Activated T-cell treated with anti-CD3 and anti-CD28 coated beads for 48 hours (primary cell): ENCODE data around the gene KCTD15.

Experiments
- DNase-seq: peaks from one replicate; pipeline ENCODE4 v3.0.0-alpha.2; 2020; ENCODE audit warnings: low read depth

KCTD15 gene

DNA sequence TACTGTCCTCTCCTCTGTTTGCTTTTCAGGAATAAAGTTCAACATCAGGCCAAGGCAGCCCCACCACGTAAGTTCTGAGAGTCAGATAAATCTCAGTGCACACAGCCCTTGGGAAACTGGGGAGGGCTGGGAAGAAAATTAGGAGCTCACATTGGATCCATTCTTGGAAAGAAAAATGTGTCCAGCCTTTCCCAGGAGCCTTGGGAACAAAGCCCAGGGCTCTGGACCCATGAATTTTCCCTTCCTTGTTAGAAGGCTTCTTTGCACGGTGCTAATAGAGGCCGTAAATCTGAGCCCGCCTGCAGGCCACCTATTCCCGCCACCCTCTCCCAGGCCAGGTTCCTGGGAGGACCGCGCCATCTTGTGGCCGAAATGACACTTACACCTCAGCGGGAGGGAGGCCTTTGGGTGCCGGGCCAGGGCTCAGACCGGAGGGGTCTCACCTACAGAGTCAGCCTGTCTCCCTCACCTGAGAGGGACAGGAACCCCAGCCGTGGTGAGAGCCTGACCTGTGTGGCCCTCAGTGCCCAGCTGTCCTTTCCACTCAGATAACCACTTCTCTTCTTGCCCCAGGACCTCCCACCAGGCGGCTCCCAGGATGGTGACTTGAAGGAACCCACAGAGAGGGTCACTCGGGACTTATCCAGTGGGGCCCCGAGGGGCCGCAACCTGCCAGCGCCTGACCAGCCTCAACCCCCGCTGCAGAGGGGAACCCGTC, 25.1 kb upstream of the KCTD15 start:
- peak; percentile 65 for DNase-seq

DNA sequence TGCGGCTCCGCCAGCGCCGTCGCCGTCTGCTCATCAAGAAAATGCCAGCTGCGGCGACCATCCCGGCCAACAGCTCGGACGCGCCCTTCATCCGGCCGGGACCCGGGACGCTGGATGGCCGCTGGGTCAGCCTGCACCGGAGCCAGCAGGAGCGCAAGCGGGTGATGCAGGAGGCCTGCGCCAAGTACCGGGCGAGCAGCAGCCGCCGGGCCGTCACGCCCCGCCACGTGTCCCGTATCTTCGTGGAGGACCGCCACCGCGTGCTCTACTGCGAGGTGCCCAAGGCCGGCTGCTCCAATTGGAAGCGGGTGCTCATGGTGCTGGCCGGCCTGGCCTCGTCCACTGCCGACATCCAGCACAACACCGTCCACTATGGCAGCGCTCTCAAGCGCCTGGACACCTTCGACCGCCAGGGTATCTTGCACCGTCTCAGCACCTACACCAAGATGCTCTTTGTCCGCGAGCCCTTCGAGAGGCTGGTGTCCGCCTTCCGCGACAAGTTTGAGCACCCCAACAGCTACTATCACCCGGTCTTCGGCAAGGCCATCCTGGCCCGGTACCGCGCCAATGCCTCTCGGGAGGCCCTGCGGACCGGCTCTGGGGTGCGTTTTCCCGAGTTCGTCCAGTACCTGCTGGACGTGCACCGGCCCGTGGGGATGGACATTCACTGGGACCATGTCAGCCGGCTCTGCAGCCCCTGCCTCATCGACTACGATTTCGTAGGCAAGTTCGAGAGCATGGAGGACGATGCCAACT, 24.4 kb upstream of the KCTD15 start:
- no peak for DNase-seq

DNA sequence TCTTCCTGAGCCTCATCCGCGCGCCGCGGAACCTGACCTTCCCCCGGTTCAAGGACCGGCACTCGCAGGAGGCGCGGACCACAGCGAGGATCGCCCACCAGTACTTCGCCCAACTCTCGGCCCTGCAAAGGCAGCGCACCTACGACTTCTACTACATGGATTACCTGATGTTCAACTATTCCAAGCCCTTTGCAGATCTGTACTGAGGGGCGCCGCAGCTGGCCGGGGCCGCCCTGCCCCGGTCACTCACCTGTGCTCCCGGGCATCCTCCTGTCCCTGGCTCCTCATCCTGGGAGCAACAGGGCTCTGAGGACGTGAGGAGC, 23.9 kb upstream of the KCTD15 start:
- no peak for DNase-seq

DNA sequence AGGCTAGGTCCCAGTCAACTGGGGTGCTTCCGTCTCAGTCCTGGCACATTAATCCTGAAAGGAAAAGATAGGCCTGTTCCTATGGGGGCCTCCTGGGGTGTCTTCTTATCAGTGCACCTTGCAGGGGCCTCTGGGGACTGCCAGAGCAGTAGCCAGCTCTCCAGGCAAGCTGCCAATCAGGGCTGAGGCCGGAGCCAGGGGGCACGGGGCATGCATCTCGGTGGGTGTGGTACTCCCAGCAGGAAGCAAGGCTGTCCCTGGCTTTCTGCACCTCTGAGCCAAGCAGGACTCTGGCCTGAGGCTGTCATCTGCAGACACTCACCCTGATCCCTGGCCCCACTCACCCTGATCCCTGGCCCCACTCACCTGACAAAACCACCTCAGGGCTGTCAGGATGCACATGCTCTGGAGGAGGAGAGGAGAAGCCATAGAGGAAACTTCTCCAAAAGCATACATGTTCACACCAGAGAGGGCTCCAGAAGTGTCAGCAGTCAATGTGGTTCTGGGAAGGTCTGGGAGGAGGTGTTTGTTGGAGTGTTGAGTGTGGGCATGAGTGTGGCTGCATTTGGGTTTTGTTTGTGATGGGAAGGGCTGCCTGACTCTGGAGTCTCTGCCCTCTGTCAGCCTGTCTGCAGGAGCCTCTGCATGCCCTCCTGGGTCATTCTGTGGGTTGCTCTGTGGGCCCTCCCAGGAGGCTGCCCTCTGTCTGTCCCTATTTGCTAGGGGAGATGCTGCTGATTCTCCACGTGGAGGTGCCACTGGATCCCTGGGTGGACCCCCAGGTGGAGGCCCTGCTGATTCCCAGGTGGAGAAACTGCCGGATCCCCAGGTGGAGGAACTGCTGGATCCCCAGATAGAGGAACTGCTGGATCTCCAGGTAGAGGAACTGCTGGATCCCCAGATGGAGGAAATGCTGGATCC, 22.7 kb upstream of the KCTD15 start:
- no peak for DNase-seq

DNA sequence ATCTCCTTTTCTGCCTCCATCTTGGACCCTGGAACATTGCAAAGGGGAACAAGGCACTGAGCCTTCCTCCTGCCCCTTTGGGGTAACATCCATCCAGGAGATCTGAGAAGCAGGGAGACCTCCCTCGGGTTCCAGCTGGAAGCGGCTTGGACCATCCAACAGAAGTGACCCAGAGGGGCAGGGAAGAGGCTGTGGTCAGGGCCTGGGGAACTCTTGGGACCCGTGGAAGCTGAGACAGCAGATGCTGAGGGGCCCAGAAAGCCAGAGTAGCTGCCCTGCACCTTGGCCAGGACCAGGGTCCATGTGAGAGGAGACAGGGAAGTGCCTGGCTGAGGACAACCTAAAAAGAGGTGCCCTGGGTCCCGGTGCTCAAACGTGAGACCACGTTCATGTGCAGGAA, 21.9 kb upstream of the KCTD15 start:
- DNase-seq = no peak

DNA sequence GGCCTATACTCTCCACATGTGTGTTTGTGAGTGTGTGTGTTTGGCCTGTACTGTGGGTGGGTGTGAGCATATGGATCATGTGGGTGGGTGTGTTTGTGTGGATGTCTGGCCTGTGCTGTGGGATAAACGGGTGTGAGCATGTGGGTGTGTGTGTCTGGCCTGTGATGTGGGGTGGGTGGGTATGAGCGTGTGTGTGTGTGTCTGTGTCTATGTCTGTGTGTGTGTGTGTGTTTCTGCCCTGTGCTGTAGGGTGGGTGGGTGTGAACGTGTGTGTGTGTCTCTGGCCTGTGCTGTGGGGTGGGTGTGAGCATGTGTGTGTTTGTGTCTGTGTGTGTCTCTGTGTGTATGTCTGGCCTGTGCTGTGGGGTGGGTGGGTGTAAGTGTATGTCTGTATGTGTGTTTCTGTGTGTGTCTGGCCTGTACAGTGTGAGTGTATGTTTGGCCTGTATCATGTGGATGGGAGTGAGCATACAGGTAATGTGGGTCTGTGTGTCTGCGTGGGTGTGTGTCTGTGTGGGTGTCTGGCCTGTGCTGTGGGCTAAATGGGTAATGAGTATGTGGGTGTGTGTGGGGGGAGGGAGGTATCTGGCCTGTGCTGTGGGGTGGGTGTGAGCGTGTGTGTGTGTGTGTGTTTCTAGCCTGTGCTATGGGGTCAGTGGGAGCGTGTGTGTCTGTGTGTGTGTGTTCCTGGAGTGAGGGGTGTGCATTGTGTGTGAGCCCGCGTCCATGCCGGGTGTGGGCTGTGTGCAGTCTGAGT, 20.8 kb upstream of the KCTD15 start:
- DNase-seq = no peak

DNA sequence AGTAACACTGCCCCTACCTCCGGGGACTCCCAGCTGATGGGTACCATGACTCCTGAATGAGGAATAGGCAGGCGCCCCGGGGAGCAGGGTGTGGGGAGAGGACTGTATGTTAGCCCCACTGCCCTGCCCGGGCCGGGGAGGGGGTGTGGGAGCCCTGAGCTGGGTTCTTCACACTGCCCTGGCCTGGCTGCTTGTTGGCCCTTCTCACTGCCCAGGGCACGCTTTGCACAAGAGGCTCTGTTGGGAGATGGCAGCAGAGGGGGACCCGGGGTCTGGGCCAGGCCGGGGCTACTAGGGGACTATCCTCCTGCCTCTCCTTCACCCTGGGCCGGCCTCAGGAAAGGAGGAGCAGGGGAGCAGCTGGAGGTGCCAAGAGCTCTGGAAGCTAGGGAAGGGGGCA, 19.3 kb upstream of the KCTD15 start:
- DNase-seq = no peak

DNA sequence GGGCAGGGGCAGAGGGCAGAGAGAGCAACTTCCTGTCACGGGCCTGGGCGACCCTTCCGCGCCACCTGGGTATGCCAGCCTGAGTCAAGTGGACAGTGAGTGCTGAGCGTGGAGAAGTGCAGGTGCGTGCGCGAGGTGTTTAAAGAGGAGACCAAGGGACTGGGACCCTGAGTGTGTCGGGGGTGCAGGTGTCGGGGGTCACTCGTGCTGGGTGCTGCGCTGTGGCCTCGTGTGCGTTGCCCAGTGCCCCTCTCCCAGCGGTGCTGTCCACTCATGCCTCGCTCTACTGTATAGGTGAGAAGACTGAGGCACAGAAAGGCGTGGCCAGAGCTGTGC, 18.9 kb upstream of the KCTD15 start:
- DNase-seq = no peak

DNA sequence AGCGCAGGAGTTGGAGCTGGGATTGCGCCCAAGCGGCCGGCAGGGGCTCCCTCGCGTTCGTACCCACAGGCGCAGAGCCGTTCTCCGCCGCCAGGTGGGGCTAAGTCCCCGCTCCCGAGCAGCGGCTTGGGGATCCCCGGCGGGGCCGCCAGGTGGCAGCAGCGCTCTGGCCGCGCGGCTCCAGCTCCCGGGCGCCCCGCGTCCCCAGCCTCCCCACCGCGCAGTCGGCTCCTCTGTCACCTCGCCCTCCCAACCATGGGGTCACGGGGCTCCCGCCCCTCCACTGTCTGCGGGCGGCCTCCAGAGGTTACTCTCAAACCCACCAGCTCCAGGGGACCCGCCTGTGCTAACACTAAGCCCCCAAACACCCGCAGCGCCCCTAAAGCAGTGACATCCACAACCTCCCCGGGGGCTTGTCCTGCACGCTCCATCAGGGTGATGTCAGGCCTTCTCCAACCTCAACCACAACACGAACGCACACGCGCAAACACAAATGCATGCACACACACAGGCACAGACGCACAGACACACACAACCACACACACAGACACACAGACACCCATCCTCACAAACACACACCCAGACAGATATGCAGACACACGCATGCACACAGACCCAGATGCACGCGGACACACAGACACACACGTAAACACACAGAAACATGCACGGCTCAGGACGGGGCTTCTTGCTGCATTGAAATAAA, 18.4 kb upstream of the KCTD15 start:
- DNase-seq = peak; percentile 86

DNA sequence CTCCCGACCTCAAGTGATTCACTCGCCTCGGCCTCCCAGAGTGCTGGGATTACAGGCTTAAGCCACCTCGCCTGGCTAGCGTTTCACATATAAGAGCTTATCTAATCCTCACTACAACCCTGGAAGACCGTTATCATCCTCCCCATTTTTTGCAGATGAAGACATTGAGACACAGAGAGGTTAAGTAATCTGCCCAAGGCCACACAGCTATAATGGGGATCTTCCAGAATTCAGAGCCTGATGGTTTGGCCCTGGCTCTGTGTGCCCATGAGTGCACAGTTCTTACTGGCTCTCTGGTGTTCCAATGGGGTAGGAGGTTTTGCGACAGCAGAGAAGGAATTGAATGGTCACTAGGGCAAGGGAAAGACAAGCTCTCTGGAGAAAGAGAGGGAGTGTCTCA, 16.8 kb upstream of the KCTD15 start:
- DNase-seq = no peak

DNA sequence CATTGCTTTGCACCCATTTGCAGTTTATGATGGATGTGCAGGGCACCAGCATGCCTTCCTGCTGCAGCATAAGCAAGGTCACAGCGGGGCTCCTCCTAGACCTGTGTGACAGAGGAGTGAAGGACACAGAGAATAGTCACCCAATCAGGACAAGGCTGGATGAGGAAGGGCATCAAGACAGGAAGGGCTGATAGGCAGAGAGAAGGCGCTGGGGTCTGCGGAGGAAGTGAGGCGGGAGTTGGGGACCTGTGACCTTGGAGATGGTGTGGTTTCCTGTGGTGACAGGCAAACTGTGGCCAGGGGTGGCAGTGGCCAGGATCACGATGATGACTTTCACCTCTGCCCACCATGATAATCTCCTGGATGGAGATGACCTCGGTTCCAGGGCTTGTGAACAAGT, 16.4 kb upstream of the KCTD15 start:
- no peak for DNase-seq

DNA sequence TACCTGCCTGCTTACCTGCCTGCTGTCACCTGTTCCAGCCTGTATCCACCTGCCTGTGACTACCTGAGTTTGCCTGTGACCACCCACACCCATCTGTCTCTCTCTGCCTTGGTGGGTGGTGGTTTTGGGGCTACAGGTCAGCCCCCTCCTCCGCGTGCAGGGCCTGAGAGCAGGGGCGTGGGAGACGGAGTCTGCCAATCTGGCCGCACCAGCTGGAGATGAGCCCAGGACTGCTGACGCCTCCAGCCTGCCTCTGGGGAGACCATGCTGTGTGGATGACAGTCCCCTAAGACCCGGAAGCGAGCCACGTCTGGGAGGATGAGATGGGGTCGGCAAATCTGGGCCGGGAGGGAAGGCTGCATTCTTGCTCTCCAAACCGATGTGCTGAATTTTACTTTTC, 15.9 kb upstream of the KCTD15 start:
- no peak for DNase-seq

DNA sequence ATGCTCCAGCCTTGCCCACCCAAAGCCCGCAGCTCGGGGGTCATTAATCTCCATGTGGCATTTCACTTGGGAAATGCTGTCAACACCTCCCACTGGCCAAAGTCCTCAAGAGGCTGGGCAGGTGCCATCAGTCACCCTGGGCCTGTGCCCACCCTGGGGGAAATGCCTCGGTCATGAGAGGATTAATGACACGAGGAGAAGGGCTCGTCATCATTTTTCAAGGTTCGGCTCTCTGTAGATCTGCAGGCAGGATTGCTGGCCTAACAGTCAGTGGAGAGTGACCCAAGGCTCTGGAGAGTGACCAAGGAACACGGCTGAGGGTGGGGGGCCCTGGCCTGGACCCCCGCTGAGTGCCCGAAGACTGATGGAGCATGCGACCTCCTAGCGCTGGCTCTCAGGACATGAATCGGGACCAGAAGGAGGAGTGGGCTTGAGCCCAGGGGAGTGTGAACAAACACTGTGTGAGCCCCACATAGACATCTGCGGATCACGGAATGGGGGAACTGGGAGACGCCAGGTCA, 15.2 kb upstream of the KCTD15 start:
- no peak for DNase-seq

DNA sequence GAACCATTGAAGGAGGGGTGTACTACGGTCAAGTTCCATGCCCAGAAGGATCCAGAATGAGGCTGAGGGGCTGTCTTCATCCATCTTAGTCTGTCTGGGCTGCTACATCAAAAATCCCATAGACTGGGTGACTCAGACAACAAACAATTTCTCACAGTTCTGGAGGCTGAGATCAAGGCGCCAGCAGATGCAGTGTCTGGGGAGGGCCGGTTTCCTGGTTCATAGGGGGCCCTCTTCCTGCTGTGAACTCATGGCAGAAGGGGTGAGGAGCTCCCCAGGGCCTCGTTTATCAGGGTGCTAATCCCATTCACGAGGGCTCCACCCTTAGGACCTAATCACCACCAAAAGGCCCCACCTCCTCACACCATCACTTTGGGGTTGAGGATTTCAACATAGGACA, 14.7 kb upstream of the KCTD15 start:
- no peak for DNase-seq

DNA sequence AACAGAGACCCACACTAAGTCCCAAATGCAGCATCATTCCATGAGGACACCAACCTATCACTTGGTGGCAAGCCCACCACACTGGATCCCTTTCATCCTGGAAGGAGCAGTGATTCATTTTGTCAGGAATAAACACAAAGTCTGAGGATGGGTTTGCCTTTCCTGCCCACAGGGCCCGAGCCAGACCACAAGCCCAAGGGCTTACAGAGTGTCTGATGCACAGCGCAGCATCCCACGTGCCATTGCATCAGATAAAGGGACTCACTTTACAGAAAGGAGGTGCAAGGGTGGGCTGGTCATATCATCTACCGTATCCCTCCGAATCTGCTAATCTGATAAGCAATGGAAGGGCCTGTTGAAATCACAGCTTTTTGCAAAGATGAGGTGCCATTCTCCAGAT, 12.2 kb upstream of the KCTD15 start:
- DNase-seq = no peak

DNA sequence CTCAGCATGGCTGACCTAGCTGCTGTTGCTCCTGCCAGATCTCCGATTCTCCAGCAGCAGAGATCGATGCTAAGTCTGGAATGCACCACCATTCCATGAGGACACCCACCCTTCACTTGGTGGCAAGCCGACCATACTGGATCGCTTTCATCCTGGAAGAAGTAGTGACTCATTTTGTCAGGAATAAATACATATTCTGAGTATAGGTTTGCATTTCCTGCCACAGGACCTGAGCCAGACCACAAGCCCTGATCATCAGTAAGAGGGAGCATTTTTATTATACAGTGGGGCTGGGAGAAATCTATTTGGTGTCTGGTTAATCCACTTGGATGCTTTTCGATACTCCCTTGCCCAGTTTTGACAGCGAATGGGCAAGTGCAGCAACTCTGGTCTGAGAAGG, 10.9 kb upstream of the KCTD15 start:
- DNase-seq = no peak

DNA sequence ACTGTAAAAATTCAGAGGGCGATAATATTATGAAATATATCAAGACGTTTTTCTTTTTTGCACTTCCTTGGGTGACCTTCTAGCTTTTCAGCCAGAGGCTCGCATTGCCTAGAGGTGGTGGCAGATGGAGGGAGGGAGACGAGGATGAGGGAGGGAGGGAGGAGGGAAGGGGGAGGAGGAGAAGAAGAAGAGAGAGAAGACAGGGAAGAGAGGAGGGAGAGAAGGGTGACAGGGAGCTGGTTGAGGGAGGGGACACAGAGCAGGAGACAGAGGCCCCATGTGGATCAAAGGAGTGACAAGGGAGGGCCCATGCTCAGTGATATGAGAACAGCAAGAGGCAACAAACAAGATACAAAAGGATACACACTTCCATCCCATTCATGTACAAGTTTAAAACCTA, 8.0 kb upstream of the KCTD15 start:
- no peak for DNase-seq

DNA sequence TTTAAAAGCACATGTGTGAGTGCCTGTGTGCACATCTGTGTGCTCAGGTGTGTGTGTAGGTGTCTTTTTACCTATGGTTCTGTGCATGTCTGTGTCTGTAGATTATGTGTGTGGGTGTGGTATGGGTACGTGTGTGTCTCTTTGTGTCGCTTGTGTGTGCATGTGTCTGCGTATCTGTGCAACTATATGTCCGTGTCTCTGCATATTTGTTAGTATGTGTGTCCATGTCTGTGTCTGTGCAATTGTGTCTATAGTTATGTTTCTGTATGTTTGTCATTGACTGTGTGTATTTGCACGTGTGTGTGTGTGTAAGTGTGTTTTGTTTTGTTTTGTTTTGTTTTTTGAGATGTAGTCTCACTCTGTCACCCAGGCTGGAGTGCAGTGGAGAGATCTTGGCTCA, 7.3 kb upstream of the KCTD15 start:
- no peak for DNase-seq

DNA sequence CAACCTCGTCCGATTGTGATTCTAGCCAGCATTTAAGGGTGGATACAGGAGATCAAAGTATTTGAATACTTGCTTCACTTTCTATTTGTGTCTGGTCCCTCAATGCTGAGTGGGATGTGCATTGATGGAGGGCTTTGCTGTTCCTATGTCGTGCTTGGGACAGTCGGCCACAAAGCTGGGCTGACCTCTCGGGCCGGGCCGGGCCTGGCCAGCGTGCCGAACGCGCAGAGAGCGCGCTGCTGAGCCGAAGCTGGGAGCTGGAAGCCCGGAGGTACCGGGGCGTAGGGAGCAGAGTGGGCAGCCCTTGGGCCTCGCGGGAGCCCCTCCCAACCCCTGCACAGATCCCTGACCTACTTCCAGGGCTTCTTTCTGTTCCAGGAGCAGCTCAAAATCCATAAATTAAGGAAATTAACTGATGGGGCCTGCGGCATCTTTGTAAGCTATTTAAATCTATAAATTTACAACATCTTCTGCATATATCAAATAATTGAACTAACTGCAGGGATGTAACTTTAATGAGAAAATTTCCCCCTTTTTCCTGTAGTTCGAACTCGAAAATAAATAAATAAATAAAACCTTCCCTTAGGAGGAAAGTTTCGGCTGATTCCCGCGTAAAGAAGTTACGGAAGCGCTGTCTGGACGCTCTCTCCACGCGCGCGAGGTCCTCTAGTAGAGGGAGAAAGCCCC, 1.8 kb upstream of the KCTD15 start:
- no peak for DNase-seq

DNA sequence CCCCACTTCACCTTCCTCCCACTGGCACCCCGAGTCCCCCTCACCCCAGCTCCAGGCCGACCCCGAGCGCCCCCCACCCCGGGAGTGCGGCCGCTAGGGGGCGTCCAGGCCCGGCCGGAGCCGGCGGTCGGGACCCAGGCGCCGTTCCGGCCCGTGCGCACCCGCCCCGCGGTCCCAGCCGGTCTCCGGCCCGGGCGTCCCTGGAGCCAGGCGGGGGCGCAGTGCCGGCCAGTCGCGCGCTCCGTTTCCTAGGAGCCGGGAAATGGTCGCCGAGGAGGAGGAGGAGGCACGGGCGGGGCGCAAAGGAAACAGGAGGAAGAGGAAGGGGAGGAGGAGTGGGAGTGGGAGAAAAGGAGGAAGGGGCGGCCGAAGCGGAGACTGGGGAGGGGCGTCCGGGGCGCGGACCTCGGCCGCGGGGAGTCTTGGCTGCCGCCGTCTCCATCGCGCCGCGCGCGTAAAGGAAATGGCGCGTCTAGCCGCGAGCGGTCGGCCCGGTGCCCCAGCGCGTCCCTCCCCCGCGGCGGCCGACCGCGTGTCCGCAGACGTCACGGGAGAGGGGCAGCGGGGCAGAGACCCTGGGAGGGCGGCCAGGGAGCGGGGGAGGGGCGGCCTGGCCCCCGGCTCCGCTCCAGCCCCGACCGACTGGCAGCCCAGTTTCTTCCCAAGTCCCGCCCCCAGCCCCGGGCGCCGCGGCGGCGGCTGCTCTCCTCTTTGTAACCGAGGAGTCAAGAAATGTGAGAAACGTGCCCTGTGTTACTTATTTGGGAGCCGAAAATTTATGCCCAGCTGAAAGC, 1.1 kb upstream of the KCTD15 start:
- DNase-seq = peak; percentile 62
